Activated CD4-positive, alpha-beta T cell treated with anti-CD3 and anti-CD28 coated beads, Interleukin-2, amount 10 ng/mL, durations not matched to agents 24 days and 14 days (primary cell): ENCODE results near the gene SMAGP. TPM values are rescaled to one million over a fixed set of nuclear protein-coding genes. Genes with fewer than 3 reads are reported as not detected.
"Not testable (repeated sequence)": the region's sequence is repeated elsewhere in the genome, so short reads cannot be mapped to it uniquely, and the experiment has no call there.

Source experiments
- DNase-seq: peaks from one replicate; pipeline ENCODE4 v3.0.0; 2022
- H3K27ac Mint-ChIP-seq: one replicate; pipeline ENCODE4 v1.8.0; 2022; ENCODE audit warnings: mild to moderate bottlenecking, mixed read lengths
- H3K27me3 Mint-ChIP-seq: one replicate; pipeline ENCODE4 v1.8.0; 2022; ENCODE audit warnings: mixed read lengths
- H3K36me3 Mint-ChIP-seq: one replicate; pipeline ENCODE4 v1.8.0; 2022; ENCODE audit warnings: low read depth, mild to moderate bottlenecking, mixed read lengths
- H3K4me1 Mint-ChIP-seq: one replicate; pipeline ENCODE4 v1.8.0; 2021; ENCODE audit warnings: mixed read lengths
- H3K4me3 Mint-ChIP-seq: one replicate; pipeline ENCODE4 v1.8.0; 2022; ENCODE audit warnings: mild to moderate bottlenecking, moderate library complexity, mixed read lengths
- H3K9me3 Mint-ChIP-seq: one replicate; pipeline ENCODE4 v1.8.0; 2021; ENCODE audit warnings: mixed read lengths
- intact Hi-C: fragments of 100-400 bp; cut with micrococcal nuclease; formaldehyde crosslinking; loops from one replicate; pipeline ENCODE4 v1.15.1; 2023
- total RNA-seq: library from RNA; stranded (reverse); gene quantifications from 2 replicates; pipeline ENCODE4 v1.2.3, GENCODE V29; 2022

Gene SMAGP
- total RNA-seq, 1 donor from 2014 or later: 0.26 TPM

GRCh38 chr12:51225771-51226170 is 44.4 kb downstream of the SMAGP start:
- H3K9me3 Mint-ChIP-seq: no peaks in the 10 kb centered on the region
- H3K4me1 Mint-ChIP-seq: no peaks in the 10 kb centered on the region
- no peaks in the 10 kb centered on the region for H3K27me3 Mint-ChIP-seq
- H3K27ac Mint-ChIP-seq: no peak overlapping the region
- intact Hi-C loops: no loop called here
- DNase-seq: no peak
- no peak overlapping the region for H3K4me3 Mint-ChIP-seq
- no peaks in the 10 kb centered on the region for H3K36me3 Mint-ChIP-seq

DNA sequence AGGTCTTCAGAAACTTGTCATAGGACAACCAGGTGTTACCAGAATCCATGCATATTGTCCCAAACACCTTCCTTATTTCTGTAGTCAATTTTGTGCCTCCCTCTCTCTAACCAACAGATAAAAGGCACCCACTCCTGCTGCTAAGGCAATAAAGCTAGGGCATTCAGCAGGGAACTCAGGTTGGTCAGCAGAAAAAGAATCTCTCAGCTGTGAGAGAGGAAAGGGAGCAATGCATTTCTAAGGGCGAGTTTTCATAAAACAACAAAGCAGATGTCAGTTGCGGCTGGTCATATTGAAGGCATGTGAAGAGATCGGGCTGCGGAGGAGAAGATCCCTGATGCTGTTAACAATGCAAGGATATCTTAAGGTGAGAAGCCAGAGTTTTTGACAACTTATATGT is 45.0 kb downstream of the SMAGP start:
- Mint-ChIP-seq H3K27ac (no peak overlapping the region), H3K4me3 (no peak overlapping the region), H3K4me1 (no peaks in the 10 kb centered on the region), H3K36me3 (no peaks in the 10 kb centered on the region), H3K27me3 (no peaks in the 10 kb centered on the region), H3K9me3 (no peaks in the 10 kb centered on the region)
- intact Hi-C loops: no loop called here
- DNase-seq: no peak

DNA sequence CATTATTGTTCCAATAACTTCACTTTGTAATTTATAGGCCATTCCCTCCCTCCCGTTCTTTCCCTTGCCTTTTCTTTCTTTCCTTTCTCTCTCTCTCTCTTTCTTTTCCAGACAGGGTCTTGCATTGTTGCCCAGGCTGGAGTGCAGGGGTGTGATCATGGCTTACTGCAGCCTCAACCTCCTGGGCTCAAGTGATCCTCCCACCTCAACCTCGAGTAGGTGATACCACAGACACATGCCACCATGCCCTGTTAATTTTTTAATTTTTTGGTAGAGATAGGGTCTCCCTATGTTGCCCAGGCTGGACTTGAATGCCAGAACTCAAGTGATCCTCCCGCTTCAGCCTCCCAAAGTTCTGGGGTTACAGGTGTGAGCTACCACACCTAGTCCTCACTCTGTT is 45.6 kb downstream of the SMAGP start:
- H3K4me3 Mint-ChIP-seq: no peak overlapping the region
- DNase-seq: no peak
- intact Hi-C loops: no loop called here
- no peaks in the 10 kb centered on the region for H3K27me3 Mint-ChIP-seq
- no peaks in the 10 kb centered on the region for H3K9me3 Mint-ChIP-seq
- no peaks in the 10 kb centered on the region for H3K4me1 Mint-ChIP-seq
- H3K36me3 Mint-ChIP-seq: no peaks in the 10 kb centered on the region
- H3K27ac Mint-ChIP-seq: no peak overlapping the region

DNA sequence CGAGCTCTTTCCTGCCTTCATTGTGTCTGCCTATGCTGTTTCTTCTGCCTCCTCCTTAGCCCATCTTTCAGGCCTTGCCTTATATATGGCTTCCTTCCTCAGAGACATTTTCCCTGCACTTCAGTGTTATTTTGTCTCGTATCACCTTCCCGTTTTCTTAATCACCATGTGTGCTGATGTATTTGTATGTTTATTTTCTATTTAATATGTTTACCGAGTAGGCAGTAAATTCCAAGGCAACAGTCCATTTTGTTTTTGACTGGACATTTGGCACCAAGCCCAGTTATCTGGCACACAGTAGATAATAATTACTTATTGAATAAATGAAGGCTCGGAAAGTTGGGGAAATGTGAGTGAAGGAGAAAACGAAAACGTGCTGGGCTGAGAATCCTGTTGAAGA is 47.8 kb downstream of the SMAGP start:
- no peak overlapping the region for H3K27ac Mint-ChIP-seq
- no peak for DNase-seq
- H3K36me3 Mint-ChIP-seq: no peaks in the 10 kb centered on the region
- H3K9me3 Mint-ChIP-seq: no peaks in the 10 kb centered on the region
- no peaks in the 10 kb centered on the region for H3K27me3 Mint-ChIP-seq
- H3K4me3 Mint-ChIP-seq: no peak overlapping the region
- intact Hi-C loops: no loop called here
- H3K4me1 Mint-ChIP-seq: peaks cover 10% of the 10 kb centered on the region

DNA sequence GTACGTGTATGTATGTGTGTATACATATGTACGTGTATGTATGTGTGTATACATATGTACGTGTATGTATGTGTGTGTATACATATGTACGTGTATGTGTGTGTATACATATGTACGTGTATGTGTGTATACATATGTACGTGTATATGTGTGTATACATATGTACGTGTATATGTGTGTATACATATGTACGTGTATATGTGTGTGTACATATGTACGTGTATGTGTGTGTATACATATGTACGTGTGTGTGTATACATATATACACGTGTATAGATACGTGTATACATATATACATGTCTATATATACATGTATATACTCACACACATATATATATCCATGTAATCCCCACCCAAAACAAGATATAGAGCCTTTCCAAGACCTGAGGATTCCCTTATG is 50.4 kb downstream of the SMAGP start:
- H3K4me3 Mint-ChIP-seq, H3K9me3 Mint-ChIP-seq, H3K27ac Mint-ChIP-seq, H3K27me3 Mint-ChIP-seq, H3K36me3 Mint-ChIP-seq, DNase-seq: not testable (repeated sequence)
- peaks cover 13% of the 10 kb centered on the region for H3K4me1 Mint-ChIP-seq
- intact Hi-C loops: loop anchor here (5.0 kb wide), 2 partner anchors 102 to 138 kb away; partner anchors contain the start of genes BIN2 and CSRNP2

DNA sequence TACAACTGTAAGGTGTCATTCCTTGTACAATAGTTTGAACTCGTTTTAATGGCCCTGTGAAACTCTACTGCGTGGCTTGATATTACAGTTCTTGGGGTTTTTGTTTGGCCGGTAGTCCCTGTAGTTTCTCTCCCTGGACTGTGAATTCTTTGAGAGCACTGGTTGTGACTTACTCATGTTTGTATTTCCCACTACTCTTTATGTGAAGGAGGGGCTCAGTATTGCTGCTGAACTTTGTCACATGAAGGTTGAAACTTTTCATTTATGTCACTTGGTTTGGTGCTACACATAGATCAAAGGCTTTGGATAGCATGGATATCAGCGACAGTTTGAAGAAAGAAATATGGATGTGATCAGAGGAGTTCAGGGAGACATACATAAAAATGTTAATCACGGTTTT is 50.9 kb downstream of the SMAGP start:
- Mint-ChIP-seq H3K4me3 (peak overlapping the region; percentile 26), H3K27ac (peak overlapping the region; percentile 48)

GRCh38 chr12:51218607-51219161 is 51.5 kb downstream of the SMAGP start:
- intact Hi-C loops: loop anchor here (1.0 to 5.0 kb wide), 4 partner anchors 20 to 136 kb away; partner anchors contain the start of genes BIN2, CSRNP2, DAZAP2 and TFCP2
- Mint-ChIP-seq H3K9me3 (no peaks in the 10 kb centered on the region), H3K4me1 (peaks cover 13% of the 10 kb centered on the region), H3K27ac (peak overlapping the region; percentile 88), H3K4me3 (peak overlapping the region; percentile 85), H3K27me3 (no peaks in the 10 kb centered on the region), H3K36me3 (peaks cover 4% of the 10 kb centered on the region)
- no peak for DNase-seq

More for the DNA sequence above, 50.9 kb downstream of the SMAGP start:
- Mint-ChIP-seq H3K36me3 (peaks cover 2% of the 10 kb centered on the region), H3K4me1 (peaks cover 13% of the 10 kb centered on the region), H3K9me3 (no peaks in the 10 kb centered on the region), H3K27me3 (no peaks in the 10 kb centered on the region)
- DNase-seq: no peak
- intact Hi-C loops: loop anchor here (5.0 kb wide), 2 partner anchors 103 to 137 kb away; partner anchors contain the start of genes BIN2 and CSRNP2

DNA sequence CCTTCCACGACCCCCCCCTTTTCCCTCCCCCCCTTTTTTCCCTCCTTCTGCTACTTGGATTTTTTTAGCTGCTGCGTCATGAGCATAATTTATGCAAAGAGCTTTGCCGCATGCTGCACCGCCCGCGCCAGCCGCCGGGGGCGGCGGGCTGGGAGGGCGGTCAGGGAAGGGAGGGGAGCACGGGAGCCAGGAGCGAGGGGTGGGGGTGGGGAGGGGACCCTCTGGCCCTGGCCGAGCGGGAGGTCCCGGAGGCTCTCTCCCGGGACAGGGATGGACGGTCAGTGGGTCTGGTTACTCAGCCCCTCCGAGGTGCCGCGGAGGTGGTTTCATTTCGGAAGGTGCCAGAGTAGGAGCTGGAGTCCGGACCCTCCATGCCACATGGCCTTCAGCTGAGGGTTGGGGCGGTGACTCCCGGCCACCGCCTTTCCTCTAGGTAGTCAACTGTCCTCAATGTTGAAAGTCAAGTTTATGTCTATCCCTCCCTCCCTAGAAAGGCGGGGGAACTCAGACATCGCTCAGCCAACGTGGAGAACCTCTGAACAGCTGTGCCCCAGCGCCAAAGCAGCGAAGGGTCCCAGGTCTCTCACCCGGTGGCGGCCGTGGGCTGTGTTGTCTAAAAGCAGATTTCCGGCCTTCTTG is 52.1 kb downstream of the SMAGP start, which contains the start of gene POU6F1:
Gene POU6F1, minus strand, starts transcription at position 95 of the 639 bp plus-strand sequence. CDS start 11,226 bp downstream, outside the sequence.
- peak; percentile 90 for DNase-seq
- H3K27ac Mint-ChIP-seq: peak within 1 kb of the TSS; percentile 88
- H3K27me3 Mint-ChIP-seq: no peaks in the 10 kb centered on the region
- intact Hi-C loops: loop anchor here (1.0 to 5.0 kb wide), 4 partner anchors 20 to 136 kb away; partner anchors contain the start of genes BIN2, CSRNP2, DAZAP2 and TFCP2
- H3K36me3 Mint-ChIP-seq: peaks cover 4% of the 10 kb centered on the region
- no peaks in the 10 kb centered on the region for H3K9me3 Mint-ChIP-seq
- H3K4me3 Mint-ChIP-seq: peak within 1 kb of the TSS; percentile 85
- peaks cover 13% of the 10 kb centered on the region for H3K4me1 Mint-ChIP-seq

DNA sequence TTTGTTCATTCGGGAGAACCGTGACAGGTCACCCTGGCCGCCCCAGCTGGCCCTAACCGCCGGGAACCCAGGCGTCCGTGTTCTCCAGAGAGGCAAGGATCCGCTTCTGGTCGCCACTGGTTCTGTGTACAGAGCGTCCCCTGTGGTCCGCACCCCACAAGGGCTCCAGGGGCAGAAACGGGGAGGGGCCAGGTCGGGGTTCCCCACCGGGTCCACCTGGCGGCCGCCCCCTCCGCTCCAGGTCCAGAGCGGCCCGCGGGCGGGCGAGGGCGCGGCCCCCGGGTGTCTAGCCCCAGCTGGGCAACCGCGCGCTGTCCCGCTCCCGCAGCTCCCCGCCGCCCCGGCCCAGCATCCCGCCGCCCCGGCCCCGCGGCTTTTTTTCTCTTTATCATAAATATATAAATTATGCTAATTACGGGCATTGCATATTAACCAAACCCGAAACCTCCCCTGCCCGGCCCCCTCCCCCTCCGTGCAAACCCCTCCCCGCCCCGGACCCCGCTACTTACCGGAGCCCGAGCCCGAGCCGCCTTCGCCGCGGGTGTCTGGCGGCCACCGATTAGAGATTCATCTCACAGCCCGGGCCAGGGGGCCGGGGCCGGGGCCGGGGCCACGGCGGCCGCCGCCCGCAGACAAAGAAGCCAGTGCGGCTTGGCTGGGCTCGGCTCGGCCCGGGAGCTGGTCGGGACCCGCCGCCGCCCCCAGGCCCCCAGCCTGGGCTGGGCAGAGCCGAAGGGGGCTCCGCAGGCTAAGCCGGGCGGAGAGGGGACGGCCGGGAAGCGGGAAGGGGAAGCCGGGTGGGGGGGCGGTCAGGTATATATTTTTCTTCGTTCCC is 52.9 kb downstream of the SMAGP start:
- Mint-ChIP-seq H3K4me1 (peaks cover 13% of the 10 kb centered on the region), H3K9me3 (no peaks in the 10 kb centered on the region), H3K4me3 (peak overlapping the region; percentile 85), H3K27ac (peak overlapping the region; percentile 88), H3K36me3 (peaks cover 4% of the 10 kb centered on the region), H3K27me3 (no peaks in the 10 kb centered on the region)
- intact Hi-C loops: loop anchor here (5.0 kb wide), 2 partner anchors 105 to 135 kb away; partner anchors contain the start of genes BIN2 and CSRNP2
- DNase-seq: peak; percentile 82

- H3K27me3 Mint-ChIP-seq: no peaks in the 10 kb centered on the region
- H3K4me1 Mint-ChIP-seq: peaks cover 13% of the 10 kb centered on the region
- H3K36me3 Mint-ChIP-seq: peaks cover 4% of the 10 kb centered on the region
- H3K4me3 Mint-ChIP-seq: peak overlapping the region; percentile 56
- DNase-seq: no peak
- H3K27ac Mint-ChIP-seq: peak overlapping the region; percentile 14
- intact Hi-C loops: loop anchor here (5.0 kb wide), 2 partner anchors 106 to 134 kb away; partner anchors contain the start of genes BIN2 and CSRNP2
- no peaks in the 10 kb centered on the region for H3K9me3 Mint-ChIP-seq
Observed at GRCh38 chr12:51216642-51217041, 53.6 kb downstream of the SMAGP start.

DNA sequence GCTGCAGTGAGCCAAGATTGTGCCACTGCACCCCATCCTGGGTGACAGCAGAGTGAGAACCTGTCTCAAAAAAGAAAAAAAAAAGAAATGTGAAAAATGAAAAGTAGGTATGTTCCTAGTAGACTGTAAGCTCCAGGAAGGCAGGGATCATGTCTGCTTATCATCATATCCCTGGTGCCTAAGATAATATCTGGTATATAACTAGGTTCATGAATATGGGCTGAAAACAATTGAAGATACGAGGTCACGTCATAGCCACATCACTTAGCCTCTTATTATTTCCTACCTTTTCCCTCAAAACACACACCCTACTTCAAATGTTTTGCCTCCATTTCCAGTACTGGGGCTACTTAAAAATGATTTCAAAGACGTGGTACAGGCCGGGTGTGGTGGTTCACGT is 55.3 kb downstream of the SMAGP start:
- DNase-seq: no peak
- no peak overlapping the region for H3K4me3 Mint-ChIP-seq
- intact Hi-C loops: loop anchor here (5.0 kb wide), 2 partner anchors 107 to 133 kb away; partner anchors contain the start of genes BIN2 and CSRNP2

DNA sequence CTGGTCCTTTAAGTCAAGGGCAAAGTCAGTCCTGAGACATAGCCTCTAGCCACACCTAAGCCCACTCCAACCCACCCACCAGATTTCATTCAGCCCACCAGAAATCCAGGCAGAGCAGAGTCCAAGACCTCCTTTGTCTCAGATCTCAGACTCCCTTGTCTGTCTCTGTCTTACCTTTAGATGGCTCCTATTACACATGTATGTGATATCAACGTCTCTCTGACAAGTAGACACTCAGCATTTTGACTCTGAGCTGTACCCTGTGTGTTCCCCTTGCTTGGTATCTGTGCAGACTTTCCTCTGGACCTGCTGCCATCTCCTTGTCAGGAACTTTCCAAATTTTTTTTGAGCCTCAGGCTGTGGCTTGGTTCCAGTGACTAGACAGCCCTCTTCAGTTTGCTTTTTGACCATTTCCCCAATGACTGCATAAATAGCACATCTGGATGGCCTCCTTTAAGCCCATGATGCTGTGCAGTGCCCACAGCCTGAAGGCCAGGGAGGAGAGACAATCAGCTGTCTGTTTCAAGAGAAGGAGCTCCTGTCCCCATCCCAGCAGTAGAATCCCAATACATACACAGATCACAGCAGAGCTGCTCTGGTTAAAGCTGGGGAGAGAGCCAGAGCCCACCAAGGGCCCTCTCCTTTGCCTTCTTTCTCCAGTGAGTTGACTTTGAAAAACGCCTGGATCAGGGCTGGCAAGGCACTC is 59.4 kb downstream of the SMAGP start:
- Mint-ChIP-seq H3K27ac (no peak overlapping the region), H3K4me1 (no peaks in the 10 kb centered on the region), H3K27me3 (peaks cover 5% of the 10 kb centered on the region)

More for the DNA sequence above, 55.3 kb downstream of the SMAGP start:
- no peaks in the 10 kb centered on the region for H3K9me3 Mint-ChIP-seq
- no peak overlapping the region for H3K27ac Mint-ChIP-seq
- peaks cover 4% of the 10 kb centered on the region for H3K36me3 Mint-ChIP-seq
- H3K4me1 Mint-ChIP-seq: peaks cover 13% of the 10 kb centered on the region
- H3K27me3 Mint-ChIP-seq: peaks cover 5% of the 10 kb centered on the region

GRCh38 chr12:51209259-51209658 is 61.0 kb downstream of the SMAGP start:
- H3K9me3 Mint-ChIP-seq: no peaks in the 10 kb centered on the region
- no peak overlapping the region for H3K4me3 Mint-ChIP-seq
- H3K27me3 Mint-ChIP-seq: peaks cover 5% of the 10 kb centered on the region
- H3K36me3 Mint-ChIP-seq: peaks cover 1% of the 10 kb centered on the region
- H3K27ac Mint-ChIP-seq: no peak overlapping the region
- no peak for DNase-seq
- no peaks in the 10 kb centered on the region for H3K4me1 Mint-ChIP-seq
- intact Hi-C loops: no loop called here

More for the DNA sequence above, 59.4 kb downstream of the SMAGP start:
- no peaks in the 10 kb centered on the region for H3K9me3 Mint-ChIP-seq
- H3K36me3 Mint-ChIP-seq: peaks cover 4% of the 10 kb centered on the region
- DNase-seq: no peak
- intact Hi-C loops: no loop called here
- no peak overlapping the region for H3K4me3 Mint-ChIP-seq
